DOHH2 (cell line): ENCODE data around the gene TRO.

Source experiments
- CTCF ChIP-seq: fragments of 200-600 bp; sonication (generic); IDR thresholded peaks from one replicate; pipeline ENCODE4 v1.5.1; 2014; ENCODE audit warnings: antibody characterized with exemption, mild to moderate bottlenecking, low read depth, low read length; ENCODE audit not compliant: poor library complexity, severe bottlenecking
- EZH2phosphoT487 ChIP-seq: fragments of 200-600 bp; sonication (generic); IDR thresholded peaks from 2 replicates; pipeline ENCODE4 v1.6.1; 2017; ENCODE audit warnings: borderline replicate concordance, mild to moderate bottlenecking, antibody characterized with exemption, low read length, moderate library complexity, mixed read lengths

- TF ChIP-seq EZH2phosphoT487 (no peak), CTCF (no peak)
Observed at GRCh38 chrX:54926978-54927377, 6.4 kb downstream of the TRO start.
